Measurements from ENCODE around the gene MOK. TPM values are rescaled to one million over a fixed set of nuclear protein-coding genes. Genes with fewer than 3 reads are reported as not detected.
"Not testable (repeated sequence)": the region's sequence is repeated elsewhere in the genome, so short reads cannot be mapped to it uniquely, and the experiment has no call there.

Gene MOK
- total RNA-seq, 1 donor from 2014 or later = 38.7 TPM

- Mint-ChIP-seq H3K27me3 (peaks cover 10% of the 10 kb centered on the region), H3K9me3 (ENCODE audit: low read depth) (no peaks in the 10 kb centered on the region), H3K27ac (no peak overlapping the region), H3K36me3 (ENCODE audit: insufficient read depth) (no peaks in the 10 kb centered on the region), H3K4me1 (ENCODE audit: low read depth) (peaks cover 19% of the 10 kb centered on the region), H3K4me3 (ENCODE audit: low read depth) (peak overlapping the region; percentile 77)
- DNase-seq (ENCODE audit: low spot score, unreplicated experiment) = peak; percentile 71
- peak; percentile 99 for TF ChIP-seq CTCF (IDR thresholded peaks at IDR 0.05; ENCODE audit: unreplicated experiment)
Observed at GRCh38 chr14:102314242-102315011, 9.5 kb upstream of the MOK start.

DNA sequence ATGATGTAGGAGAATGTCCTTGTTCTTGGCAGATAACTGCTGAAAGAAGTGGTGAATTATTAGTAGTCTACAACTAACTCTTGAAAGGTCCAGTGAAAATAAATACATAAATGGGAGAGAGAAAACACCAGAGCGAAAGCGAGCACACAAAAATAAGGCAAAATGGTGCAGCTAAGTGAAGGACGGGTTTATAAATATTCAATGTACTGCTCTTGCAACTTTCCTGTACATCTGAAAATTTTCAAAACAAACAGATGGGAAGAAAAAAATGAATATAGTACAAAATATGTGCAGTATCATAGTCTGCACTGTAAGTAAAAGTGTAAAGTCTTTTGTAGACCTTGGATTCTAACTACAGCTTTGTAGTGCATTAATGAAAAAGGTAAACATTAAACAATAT is 1.3 kb downstream of the MOK start:
- TF ChIP-seq CTCF (IDR thresholded peaks at IDR 0.05; ENCODE audit: unreplicated experiment) = no peak
- H3K4me3 Mint-ChIP-seq (ENCODE audit: low read depth) = peak overlapping the region; percentile 98
- H3K4me1 Mint-ChIP-seq (ENCODE audit: low read depth) = peaks cover 21% of the 10 kb centered on the region
- H3K9me3 Mint-ChIP-seq (ENCODE audit: low read depth) = peaks cover 2% of the 10 kb centered on the region
- DNase-seq (ENCODE audit: low spot score, unreplicated experiment) = no peak
- no peaks in the 10 kb centered on the region for H3K27me3 Mint-ChIP-seq
- H3K36me3 Mint-ChIP-seq (ENCODE audit: insufficient read depth) = peaks cover 3% of the 10 kb centered on the region
- peak overlapping the region; percentile 26 for H3K27ac Mint-ChIP-seq

DNA sequence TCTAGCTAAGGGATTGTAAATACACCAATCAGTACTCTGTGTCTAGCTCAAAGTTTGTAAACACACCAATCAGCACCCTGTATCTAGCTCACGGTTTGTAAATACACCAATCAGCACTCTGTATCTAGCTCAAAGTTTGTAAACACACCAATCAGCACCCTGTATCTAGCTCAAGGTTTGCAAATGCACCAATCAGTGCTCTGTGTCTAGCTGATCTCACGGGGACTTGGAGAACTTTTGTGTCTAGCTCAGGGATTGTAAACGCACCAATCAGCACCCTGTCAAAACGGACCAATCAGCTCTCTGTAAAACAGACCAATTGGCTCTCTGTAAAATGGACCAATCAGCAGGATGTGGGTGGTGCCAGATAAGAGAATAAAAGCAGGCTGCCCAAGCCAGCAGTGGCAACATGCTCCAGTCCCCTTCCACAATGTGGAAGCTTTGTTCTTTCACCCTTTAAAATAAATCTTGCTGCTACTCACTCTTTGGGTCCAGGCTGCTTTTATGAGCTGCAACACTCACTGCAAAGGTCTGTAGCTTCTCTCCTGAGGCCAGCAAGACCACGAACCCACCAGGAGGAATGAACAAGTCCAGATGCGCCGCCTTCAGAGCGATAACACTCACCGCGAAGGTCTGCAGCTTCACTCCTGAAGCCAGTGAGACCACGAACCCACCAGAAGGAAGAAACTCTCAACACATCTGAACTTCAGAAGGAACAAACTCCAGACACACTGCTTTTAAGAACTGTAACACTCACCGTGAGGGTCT is 6.5 kb downstream of the MOK start:
- peaks cover 15% of the 10 kb centered on the region for H3K4me1 Mint-ChIP-seq (ENCODE audit: low read depth)
- not testable (repeated sequence) for H3K27me3 Mint-ChIP-seq; H3K4me3 Mint-ChIP-seq (ENCODE audit: low read depth); H3K9me3 Mint-ChIP-seq (ENCODE audit: low read depth); H3K36me3 Mint-ChIP-seq (ENCODE audit: insufficient read depth); DNase-seq (ENCODE audit: low spot score, unreplicated experiment); H3K27ac Mint-ChIP-seq

DNA sequence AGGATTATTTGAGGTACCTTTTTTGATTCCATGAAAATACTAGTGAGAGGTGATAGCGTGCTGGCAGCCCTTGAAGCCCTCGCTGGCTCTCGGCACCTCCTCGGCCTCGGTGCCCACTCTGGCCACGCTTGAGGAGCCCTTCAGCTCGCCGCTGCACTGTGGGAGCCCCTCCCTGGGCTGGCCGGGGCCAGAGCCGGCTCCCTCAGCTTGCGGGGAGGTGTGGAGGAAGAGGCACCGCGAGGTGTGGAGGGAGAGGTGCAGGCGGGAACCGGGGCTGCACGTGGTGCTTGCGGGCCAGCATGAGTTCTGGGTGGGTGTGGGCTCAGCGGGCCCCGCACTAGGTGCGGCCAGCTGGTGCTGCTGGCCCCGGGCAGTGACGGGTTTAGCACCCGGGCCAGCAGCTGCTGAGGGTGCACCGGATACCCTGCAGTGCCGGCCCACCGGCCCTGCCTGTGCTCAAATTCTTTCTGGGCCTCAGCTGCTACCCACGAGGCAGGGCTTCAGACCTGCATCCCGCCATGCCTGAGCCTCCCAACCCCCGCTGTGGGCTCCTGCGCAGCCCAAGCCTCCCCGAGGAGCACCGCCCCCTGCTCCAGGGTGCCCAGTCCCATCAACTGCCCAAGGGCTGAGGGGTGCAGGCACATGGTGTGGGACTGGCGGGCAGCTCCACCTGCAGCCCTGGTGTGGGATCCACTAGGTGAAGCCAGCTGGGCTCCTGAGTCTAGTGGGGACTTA is 7.4 kb downstream of the MOK start:
- no peak for TF ChIP-seq CTCF (IDR thresholded peaks at IDR 0.05; ENCODE audit: unreplicated experiment)
- no peak overlapping the region for H3K27ac Mint-ChIP-seq
- no peak for DNase-seq (ENCODE audit: low spot score, unreplicated experiment)
- H3K27me3 Mint-ChIP-seq = no peaks in the 10 kb centered on the region
- H3K4me1 Mint-ChIP-seq (ENCODE audit: low read depth) = peaks cover 10% of the 10 kb centered on the region
- H3K9me3 Mint-ChIP-seq (ENCODE audit: low read depth) = peaks cover 6% of the 10 kb centered on the region
- peaks cover 7% of the 10 kb centered on the region for H3K36me3 Mint-ChIP-seq (ENCODE audit: insufficient read depth)
- no peak overlapping the region for H3K4me3 Mint-ChIP-seq (ENCODE audit: low read depth)

GRCh38 chr14:102295270-102295669 is 9.7 kb downstream of the MOK start:
- no peak overlapping the region for H3K4me3 Mint-ChIP-seq (ENCODE audit: low read depth)
- peaks cover 5% of the 10 kb centered on the region for H3K4me1 Mint-ChIP-seq (ENCODE audit: low read depth)
- H3K36me3 Mint-ChIP-seq (ENCODE audit: insufficient read depth) = peaks cover 7% of the 10 kb centered on the region
- peak; percentile 12 for TF ChIP-seq CTCF (IDR thresholded peaks at IDR 0.05; ENCODE audit: unreplicated experiment)
- no peak for DNase-seq (ENCODE audit: low spot score, unreplicated experiment)
- peak overlapping the region; percentile 57 for H3K27ac Mint-ChIP-seq
- peaks cover 6% of the 10 kb centered on the region for H3K9me3 Mint-ChIP-seq (ENCODE audit: low read depth)
- H3K27me3 Mint-ChIP-seq = no peaks in the 10 kb centered on the region

All from progenitor cell of endocrine pancreas (in vitro differentiated cells).